Endothelial cell of umbilical vein (primary cell): Measurements from ENCODE around the gene C6orf89. TPM values are rescaled to one million over a fixed set of nuclear protein-coding genes. Genes with fewer than 3 reads are reported as not detected.

Experiments
- BruUV-seq: library from RNA; stranded (reverse); fragments of 400-500 nt; replicated peaks from 2 replicates; lab custom pipeline; 2021; lab: Mats Ljungman, UMichigan
- CTCF ChIA-PET: fragments of 300-600, 350-600 bp; sonication (Branson Sonifier 250); formaldehyde crosslinking; loops from one replicate; lab custom pipeline; 2021; ENCODE audit warnings: antibody characterized with exemption, inconsistent platforms; lab: Charles Lee
- POLR2A ChIA-PET: fragments of 300-600, 350-600 bp; sonication (Branson Sonifier 250); formaldehyde crosslinking; loops from one replicate; lab custom pipeline; 2021; ENCODE audit warnings: antibody characterized with exemption, inconsistent platforms; lab: Charles Lee
- DNase-seq: peaks from one replicate; pipeline ENCODE4 v3.0.0-alpha.2; 2011; ENCODE audit warnings: low read depth, low spot score
- FAIRE-seq: peaks from 2 replicates; lab custom pipeline; 2011; peaks lifted over from hg19 to GRCh38; lab: Jason Lieb, UNC
- H2AFZ ChIP-seq: 2 replicates; pipeline ENCODE4 v1.6.0; 2012; ENCODE audit warnings: low read depth, low read length, control low read depth, inconsistent platforms
- H3K27ac ChIP-seq: 2 replicates; pipeline ENCODE4 v1.5.1; 2011; ENCODE audit warnings: low read depth, mild to moderate bottlenecking, control low read depth, low read length, moderate library complexity; ENCODE audit not compliant: insufficient read depth
- H3K27me3 ChIP-seq, 2 experiments: 2 replicates each; pipeline versions ENCODE4 v1.6.0 to v1.6.1; 2011; ENCODE audit warnings: low read length in 2 of 2, mixed read lengths in 1 of 2; ENCODE audit not compliant: control insufficient read depth in 2 of 2, insufficient read depth in 2 of 2
- H3K36me3 ChIP-seq, 2 experiments: 2 replicates in 1 of 2; 3 replicates in 1 of 2; pipeline ENCODE4 v1.5.1; 2011; ENCODE audit warnings: low read length in 2 of 2, mild to moderate bottlenecking in 1 of 2, moderate library complexity in 1 of 2; ENCODE audit not compliant: control insufficient read depth in 2 of 2, insufficient read depth in 2 of 2; ENCODE audit errors: extremely low read depth in 1 of 2
- H3K4me1 ChIP-seq: 3 replicates; pipeline ENCODE4 v1.5.1; 2011; ENCODE audit warnings: mild to moderate bottlenecking, low read length; ENCODE audit not compliant: control insufficient read depth, insufficient read depth; ENCODE audit errors: extremely low read depth
- H3K4me2 ChIP-seq: 2 replicates; pipeline ENCODE4 v1.6.1; 2011; ENCODE audit warnings: low read length, control low read depth, mixed read lengths; ENCODE audit not compliant: insufficient read depth
- H3K4me3 ChIP-seq, 3 experiments: fragments of 200-600 bp in 1 of 3; sonication (generic), shearing (Covaris generic) in 1 of 3; replicated peaks in 1 of 3; 2 replicates each; pipeline ENCODE4 v1.5.1; 2011 to 2016; ENCODE audit warnings: control low read depth in 3 of 3, low read length in 3 of 3, mild to moderate bottlenecking in 2 of 3, inconsistent platforms in 1 of 3, low read depth in 1 of 3, moderate library complexity in 1 of 3; ENCODE audit not compliant: insufficient read depth in 1 of 3
- H3K79me2 ChIP-seq: 2 replicates; pipeline ENCODE4 v1.6.0; 2012; ENCODE audit warnings: low read length, inconsistent platforms; ENCODE audit not compliant: control insufficient read depth, insufficient read depth
- H3K9ac ChIP-seq: replicated peaks from 2 replicates; pipeline ENCODE3; 2011; ENCODE audit warnings: low read length, control low read depth; ENCODE audit not compliant: insufficient read depth; ENCODE audit errors: extremely low read depth
- H3K9me1 ChIP-seq: replicated peaks from 3 replicates; pipeline ENCODE4 v1.6.0; 2011; ENCODE audit warnings: mild to moderate bottlenecking, low read length; ENCODE audit not compliant: control insufficient read depth, insufficient read depth; ENCODE audit errors: extremely low read depth
- H3K9me3 ChIP-seq: replicated peaks from 2 replicates; pipeline ENCODE4 v1.5.1; 2012; ENCODE audit warnings: low read length, inconsistent platforms; ENCODE audit not compliant: control insufficient read depth, insufficient read depth
- H4K20me1 ChIP-seq: replicated peaks from 2 replicates; pipeline ENCODE3; 2011; ENCODE audit warnings: mild to moderate bottlenecking, low read length; ENCODE audit not compliant: control insufficient read depth, insufficient read depth; ENCODE audit errors: extremely low read depth
- CTCF ChIP-seq, 2 donors: IDR thresholded peaks; 1 replicate in 1 of 2; 2 replicates in 1 of 2; pipeline ENCODE4 v1.5.1; 2011; ENCODE audit warnings: low read length in 2 of 2, mild to moderate bottlenecking in 2 of 2, moderate library complexity in 2 of 2, control low read depth in 1 of 2, inconsistent platforms in 1 of 2, low read depth in 1 of 2; ENCODE audit not compliant: insufficient read depth in 1 of 2; ENCODE audit errors: extremely low read depth in 1 of 2
- EZH2 ChIP-seq: IDR thresholded peaks from 2 replicates; pipeline ENCODE4 v1.6.1; 2012; ENCODE audit warnings: borderline replicate concordance, low read depth, mild to moderate bottlenecking, moderate library complexity, low read length, inconsistent platforms; ENCODE audit not compliant: severe bottlenecking
- FOS ChIP-seq: IDR thresholded peaks from 2 replicates; pipeline ENCODE4 v1.6.1; 2011; ENCODE audit warnings: mild to moderate bottlenecking, low read length, moderate library complexity, borderline replicate concordance; ENCODE audit not compliant: insufficient read depth
- GATA2 ChIP-seq: IDR thresholded peaks from 2 replicates; pipeline ENCODE4 v1.7.0; 2011; ENCODE audit warnings: low read depth, mild to moderate bottlenecking, moderate library complexity, mixed read lengths, low read length; ENCODE audit not compliant: insufficient read length, insufficient read depth
- JUN ChIP-seq: IDR thresholded peaks from 2 replicates; pipeline ENCODE4 v1.6.1; 2011; ENCODE audit warnings: borderline replicate concordance, low read depth; ENCODE audit not compliant: insufficient read length, insufficient read depth
- MAX ChIP-seq: IDR thresholded peaks from 2 replicates; pipeline ENCODE4 v1.6.1; 2011; ENCODE audit not compliant: insufficient read depth, insufficient read length
- MYC ChIP-seq: IDR thresholded peaks from one replicate; pipeline ENCODE4 v1.6.1; 2011; ENCODE audit warnings: mild to moderate bottlenecking, low read depth, low read length
- POLR2A ChIP-seq: IDR thresholded peaks from 2 replicates; pipeline ENCODE4 v1.6.1; 2012; ENCODE audit warnings: low read depth, mild to moderate bottlenecking, control low read depth, low read length
- POLR2AphosphoS5 ChIP-seq: IDR thresholded peaks from 2 replicates; pipeline ENCODE4 v1.6.1; 2012; ENCODE audit warnings: low read depth, mild to moderate bottlenecking, control low read depth, low read length, moderate library complexity; ENCODE audit not compliant: insufficient read depth
- dilution Hi-C: fragments of 300-500 bp; cut with MboI; formaldehyde crosslinking; loops from one replicate; pipeline ENCODE4 v1.15.0; 2019; ENCODE audit warnings: low sequenced_read_pairs; ENCODE audit not compliant: extremely low pct_ligation_motif_present
- intact Hi-C: fragments of 100-400 bp; cut with micrococcal nuclease; formaldehyde crosslinking; loops from one replicate; pipeline ENCODE4 v1.10.0; 2022
- polyA plus RNA-seq, 4 experiments: library from polyadenylated mRNA; depleted of rRNA in 3 of 4; stranded (reverse) in 3 of 4; unstranded in 1 of 4; fragments of >200 nt; gene quantifications; 2 replicates each; pipeline versions ENCODE4 v1.2.1 to v1.2.3, GENCODE V29; 2011 to 2012; ENCODE audit warnings: missing spikeins in 1 of 4
- total RNA-seq: library from RNA; stranded (reverse); gene quantifications from 2 replicates; pipeline ENCODE4 v1.2.3, GENCODE V29; 2021

The C6orf89 gene
- total and polyA plus RNA-seq, 2 donors (not counting 3 experiments of a cell fraction or from before 2014, with no cell fraction given): 18.2 to 34.0 TPM

GRCh38 chr6:36967757-36968156 lies 82.0 kb downstream of the C6orf89 start:
- TF ChIP-seq JUN (no peak), FOS (no peak), GATA2 (no peak), MYC (no peak), CTCF (IDR thresholded peaks at IDR 0.05; ENCODE audit: extremely low read depth in 1 of 2, insufficient read depth in 1 of 2, low read depth in 1 of 2, low read length in 2 of 2) (no peak), POLR2AphosphoS5 (no peak), MAX (no peak), EZH2 (no peak), POLR2A (no peak)
- Histone ChIP-seq H3K9me3 (no peaks in the 10 kb centered on the region), H3K4me2 (no peak overlapping the region), H2AFZ (no peak overlapping the region), H3K27me3 (no peaks in the 10 kb centered on the region), H3K79me2 (no peaks in the 10 kb centered on the region), H3K9ac (no peak overlapping the region), H3K4me1 (no peaks in the 10 kb centered on the region), H3K9me1 (no peaks in the 10 kb centered on the region), H4K20me1 (no peaks in the 10 kb centered on the region), H3K36me3 (peaks cover 21 to 51% of the 10 kb centered on the region in 2 experiments), H3K27ac (no peak overlapping the region), H3K4me3 (no peak overlapping the region)
- DNase-seq: no peak
- CTCF ChIA-PET: interaction anchor here (0.8 to 1.8 kb wide), 2 partner anchors 12 to 50 kb away, joined by 3 to 5 read pairs; no protein-coding TSS in a partner anchor
- dilution Hi-C loops (no loop called here), intact Hi-C loops (no loop called here)
- POLR2A ChIA-PET: interaction anchor here (0.6 kb wide), 1 partner anchor 423 kb away, joined by 4 read pairs; no protein-coding TSS in a partner anchor
- no peak for FAIRE-seq
- BruUV-seq: no TSS peak
